Measurements from ENCODE around the gene CC2D2A.

DNA sequence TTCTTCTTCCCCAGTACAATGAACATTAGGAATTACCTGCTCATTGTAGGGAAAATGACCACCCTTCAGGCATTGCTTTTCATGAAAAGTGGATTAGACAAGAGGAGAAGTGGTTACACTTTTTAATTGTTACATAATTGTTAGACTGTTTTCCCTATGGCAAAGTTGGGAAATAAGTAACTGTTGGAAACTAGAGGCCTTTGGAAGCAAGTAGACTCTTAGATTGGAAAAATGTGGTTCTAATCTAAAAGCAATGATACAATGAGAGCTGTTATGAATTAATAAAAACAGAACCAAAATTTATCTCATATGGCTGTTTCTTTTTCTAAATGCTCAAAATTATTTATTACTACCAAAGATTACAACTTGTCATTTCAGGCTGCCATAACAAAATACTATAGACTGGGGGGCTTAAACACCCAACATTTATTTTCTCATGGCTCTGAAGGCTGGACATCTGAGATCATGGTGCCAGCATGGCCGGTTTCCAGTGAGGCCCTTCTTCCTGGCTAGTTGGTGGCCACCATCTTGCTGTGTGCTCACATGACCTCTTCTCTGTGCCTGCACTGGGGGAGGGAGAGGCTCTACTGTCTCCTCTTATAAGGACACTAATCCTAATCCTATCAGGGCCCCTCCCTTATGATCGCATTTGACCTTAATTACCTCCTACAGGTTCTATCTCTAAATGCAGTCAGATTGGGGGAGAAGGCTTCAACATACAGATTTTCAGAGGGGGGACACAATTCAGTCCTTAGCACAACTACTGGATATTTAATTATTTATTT, 12.5 kb downstream of the CC2D2A start:
- no peak for TF ChIP-seq EZH2phosphoT487 (IDR thresholded peaks at IDR 0.05; ENCODE audit: borderline replicate concordance)
- TF ChIP-seq EZH2 (IDR thresholded peaks at IDR 0.05) = no peak
- TF ChIP-seq, protein P1, sequence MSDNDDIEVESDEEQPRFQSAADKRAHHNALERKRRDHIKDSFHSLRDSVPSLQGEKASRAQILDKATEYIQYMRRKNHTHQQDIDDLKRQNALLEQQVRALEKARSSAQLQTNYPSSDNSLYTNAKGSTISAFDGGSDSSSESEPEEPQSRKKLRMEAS (IDR thresholded peaks at IDR 0.05) = no peak
- TF ChIP-seq, protein P2, sequence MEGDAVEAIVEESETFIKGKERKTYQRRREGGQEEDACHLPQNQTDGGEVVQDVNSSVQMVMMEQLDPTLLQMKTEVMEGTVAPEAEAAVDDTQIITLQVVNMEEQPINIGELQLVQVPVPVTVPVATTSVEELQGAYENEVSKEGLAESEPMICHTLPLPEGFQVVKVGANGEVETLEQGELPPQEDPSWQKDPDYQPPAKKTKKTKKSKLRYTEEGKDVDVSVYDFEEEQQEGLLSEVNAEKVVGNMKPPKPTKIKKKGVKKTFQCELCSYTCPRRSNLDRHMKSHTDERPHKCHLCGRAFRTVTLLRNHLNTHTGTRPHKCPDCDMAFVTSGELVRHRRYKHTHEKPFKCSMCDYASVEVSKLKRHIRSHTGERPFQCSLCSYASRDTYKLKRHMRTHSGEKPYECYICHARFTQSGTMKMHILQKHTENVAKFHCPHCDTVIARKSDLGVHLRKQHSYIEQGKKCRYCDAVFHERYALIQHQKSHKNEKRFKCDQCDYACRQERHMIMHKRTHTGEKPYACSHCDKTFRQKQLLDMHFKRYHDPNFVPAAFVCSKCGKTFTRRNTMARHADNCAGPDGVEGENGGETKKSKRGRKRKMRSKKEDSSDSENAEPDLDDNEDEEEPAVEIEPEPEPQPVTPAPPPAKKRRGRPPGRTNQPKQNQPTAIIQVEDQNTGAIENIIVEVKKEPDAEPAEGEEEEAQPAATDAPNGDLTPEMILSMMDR (IDR thresholded peaks at IDR 0.05 in 2 of 3, conservative IDR thresholded peaks at IDR 0.05 in 1 of 3; ENCODE audit: borderline replicate concordance in 1 of 3, insufficient read depth in 1 of 3, low read depth in 2 of 3, low read length in 2 of 3) = no peak
